HG03060 (cell line): ENCODE data around the gene GFPT1.

ENCODE experiments used
- ATAC-seq: cut with Tn5 transposase; IDR thresholded peaks from one replicate; pipeline ENCODE4 v1.9.1; 2021; ENCODE audit warnings: low read depth, moderate number of reproducible peaks; ENCODE audit not compliant: unreplicated experiment

GFPT1 gene

GRCh38 chr2:69296421-69296820 is 90.6 kb downstream of the GFPT1 start:
- no peak for ATAC-seq

DNA sequence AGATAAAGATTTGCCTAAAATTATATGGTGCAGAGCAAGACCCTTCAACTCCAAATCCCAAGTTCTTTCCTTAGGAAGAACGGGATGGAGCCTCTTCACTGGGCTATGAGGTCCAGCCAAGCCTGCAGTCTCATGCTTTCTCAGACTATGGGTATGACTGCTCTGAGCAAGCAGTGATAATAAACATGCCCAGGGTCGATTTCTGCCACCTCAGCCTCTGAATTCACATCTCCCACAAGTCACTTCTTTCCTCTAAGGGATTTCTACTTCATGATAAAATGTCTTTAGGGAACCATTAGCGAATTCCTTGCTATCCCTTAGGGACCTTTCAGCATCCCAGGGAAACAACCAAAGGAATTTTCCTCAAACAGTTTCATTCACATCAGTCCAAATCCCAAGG is 94.8 kb downstream of the GFPT1 start:
- no peak for ATAC-seq

DNA sequence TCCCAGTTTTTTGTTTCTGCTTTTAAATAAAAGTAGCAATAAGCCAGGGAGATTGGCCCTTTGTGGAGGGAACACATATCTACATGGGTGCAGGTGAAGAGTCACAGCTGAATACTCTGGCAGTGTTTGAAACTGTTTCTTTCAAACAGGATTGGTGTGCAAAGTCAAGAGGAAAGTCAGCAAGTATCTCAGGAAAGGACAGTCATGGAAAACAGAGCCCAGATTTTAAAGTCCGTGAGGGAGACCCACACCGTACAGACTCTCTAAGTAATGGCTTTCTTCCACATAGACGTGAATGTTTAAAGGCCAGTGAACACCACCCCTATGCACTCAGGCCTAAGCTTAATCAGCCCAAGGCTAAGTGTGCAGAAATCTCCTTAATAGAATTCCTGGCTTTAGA is 95.3 kb downstream of the GFPT1 start:
- no peak for ATAC-seq

DNA sequence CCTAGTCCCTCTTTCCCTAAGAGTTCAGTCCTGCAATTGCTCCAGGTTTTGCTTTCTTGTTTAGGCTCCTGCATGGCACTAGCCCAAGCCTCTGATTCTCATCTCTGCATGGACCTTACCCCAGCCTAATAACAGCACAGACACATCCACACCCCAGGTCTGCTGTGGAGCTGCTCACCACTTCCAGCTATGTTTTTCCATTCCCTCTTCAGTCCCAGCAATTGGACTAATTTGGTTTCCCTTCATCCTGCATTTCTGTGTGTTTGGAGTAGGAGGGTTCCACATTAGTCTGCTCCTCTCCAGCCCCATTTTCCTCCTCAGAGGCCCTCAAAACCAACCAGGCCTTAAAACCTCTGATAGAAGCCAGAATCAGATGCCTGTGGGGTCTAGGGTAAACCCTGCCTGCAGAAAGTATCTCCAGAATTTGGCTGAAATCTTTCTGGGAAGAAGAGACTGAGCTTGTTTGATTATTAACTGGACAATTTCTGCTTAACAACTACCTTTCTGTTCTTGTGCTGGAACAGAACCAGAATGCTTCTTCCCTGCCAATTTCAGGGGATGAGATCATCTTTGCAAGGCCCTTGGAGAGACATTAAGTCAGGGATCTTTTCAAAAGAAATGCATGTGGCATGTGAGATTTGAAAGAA is 95.9 kb downstream of the GFPT1 start:
- no peak for ATAC-seq

DNA sequence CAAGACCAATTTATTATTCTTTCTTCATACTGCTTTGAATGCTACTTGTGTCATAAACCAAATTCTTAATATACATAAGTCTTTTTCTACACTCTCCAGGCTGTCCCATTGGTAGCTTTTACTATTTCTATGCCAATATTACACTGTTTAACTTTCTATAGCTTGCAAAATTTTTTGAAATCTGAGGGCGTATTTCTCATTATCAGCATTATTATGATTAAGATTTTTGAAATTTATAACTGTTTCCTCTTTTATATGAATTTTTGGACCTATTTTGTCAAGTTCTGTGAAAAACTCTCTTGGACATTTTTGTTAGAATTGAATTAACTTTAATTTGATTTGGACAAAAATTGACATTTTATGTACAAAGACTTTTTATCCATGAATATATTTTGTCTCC is 98.6 kb downstream of the GFPT1 start:
- ATAC-seq: no peak

GRCh38 chr2:69287544-69287943 is 99.5 kb downstream of the GFPT1 start:
- no peak for ATAC-seq

DNA sequence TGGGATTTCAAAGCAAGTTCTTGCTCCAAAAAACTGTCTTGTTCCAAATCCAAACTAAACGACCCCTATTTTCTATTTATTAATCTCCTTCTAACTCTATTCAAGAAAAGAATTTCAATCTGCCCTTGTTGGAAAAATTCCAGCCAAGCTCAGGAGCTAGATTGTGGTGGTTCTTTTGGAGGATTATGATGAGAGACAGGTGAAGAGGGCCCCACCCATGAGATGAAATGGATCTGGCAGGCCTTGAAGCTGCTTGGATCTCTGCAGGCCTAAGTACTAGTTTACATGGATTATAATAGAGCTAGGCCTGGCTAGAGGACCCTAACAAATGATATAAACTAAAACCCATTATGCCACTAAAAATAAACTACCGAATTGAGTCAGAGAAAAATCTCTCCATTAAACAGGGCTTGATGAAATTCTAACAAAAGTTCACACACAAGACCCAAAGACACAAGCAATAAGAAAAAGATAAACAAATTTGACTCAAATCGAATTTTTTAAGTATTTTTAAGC is 101.6 kb downstream of the GFPT1 start:
- ATAC-seq: no peak

GRCh38 chr2:69280796-69281412 is 106.1 kb downstream of the GFPT1 start:
- ATAC-seq: no peak

DNA sequence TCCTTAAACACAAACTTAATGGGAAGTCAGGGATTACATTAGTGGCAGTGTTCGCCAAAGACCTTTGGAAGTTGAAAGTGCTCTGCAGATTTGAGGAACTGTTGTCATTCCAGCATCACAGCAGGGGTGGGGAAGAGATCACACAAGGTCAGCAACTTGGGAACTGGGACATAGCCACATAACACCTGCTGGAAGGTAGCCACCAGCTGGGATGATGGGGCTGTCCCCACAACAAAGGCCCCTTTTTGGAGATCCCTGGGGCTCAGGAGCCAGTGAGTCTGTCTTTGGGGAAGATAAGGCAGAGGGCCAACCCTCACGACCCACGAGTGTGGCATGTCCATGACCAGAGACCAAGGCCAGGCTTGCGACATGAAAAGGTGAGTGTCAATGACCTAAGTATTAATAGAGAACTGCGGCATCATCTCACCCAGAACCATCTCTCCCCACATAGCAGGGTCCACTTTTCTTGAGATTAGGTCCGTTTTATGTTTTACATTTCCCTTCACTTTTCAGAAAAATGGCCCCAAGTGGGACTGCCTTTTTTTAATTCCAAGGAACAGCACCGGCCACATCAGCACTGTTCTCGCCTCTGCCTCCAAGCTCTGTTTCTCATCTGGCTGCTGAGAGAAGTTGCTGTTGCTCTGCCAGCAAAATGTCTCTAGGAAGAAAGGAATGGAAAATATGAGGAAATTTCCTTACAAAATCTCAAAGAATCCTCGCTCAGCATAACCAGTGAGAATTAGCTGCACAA is 106.9 kb downstream of the GFPT1 start:
- ATAC-seq: no peak

DNA sequence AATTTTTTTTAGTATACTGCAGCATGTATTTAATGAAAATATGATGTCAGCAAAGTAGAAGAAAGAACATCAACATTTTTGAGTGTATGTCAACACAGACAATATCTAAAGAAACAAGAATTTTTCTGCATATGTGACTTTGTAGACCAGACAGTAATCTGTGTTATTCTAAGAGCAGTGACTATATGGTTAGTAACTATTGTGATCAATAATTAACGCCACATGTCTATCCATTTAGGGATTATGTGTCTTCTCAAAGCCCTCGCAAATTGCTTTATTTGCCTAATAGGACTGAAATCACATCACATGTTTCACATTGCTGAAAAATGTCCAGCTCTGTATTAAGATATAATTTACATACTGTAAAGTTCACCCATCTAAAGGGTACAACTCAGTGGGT is 107.8 kb downstream of the GFPT1 start:
- no peak for ATAC-seq

- ATAC-seq: no peak
Observed at GRCh38 chr2:69278366-69278765, 108.7 kb downstream of the GFPT1 start.

DNA sequence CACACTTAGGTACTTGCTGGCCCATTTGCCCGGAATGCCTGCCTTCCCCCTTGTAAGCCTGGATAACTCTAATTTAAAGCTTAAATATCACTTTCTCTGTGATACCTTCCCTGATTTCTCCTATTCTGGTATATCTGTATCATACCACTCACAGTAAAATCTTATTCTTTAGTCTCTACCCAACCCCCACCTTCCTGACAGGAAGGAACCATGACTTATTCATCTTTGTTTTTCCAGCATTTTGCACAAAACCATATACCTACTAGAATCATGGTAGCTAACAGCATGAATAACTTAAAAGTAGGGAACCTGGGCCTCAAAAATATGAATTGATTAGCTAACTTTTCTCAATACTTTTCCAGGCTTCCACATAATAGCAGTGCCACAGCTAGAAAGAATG is 111.5 kb downstream of the GFPT1 start:
- ATAC-seq: no peak

DNA sequence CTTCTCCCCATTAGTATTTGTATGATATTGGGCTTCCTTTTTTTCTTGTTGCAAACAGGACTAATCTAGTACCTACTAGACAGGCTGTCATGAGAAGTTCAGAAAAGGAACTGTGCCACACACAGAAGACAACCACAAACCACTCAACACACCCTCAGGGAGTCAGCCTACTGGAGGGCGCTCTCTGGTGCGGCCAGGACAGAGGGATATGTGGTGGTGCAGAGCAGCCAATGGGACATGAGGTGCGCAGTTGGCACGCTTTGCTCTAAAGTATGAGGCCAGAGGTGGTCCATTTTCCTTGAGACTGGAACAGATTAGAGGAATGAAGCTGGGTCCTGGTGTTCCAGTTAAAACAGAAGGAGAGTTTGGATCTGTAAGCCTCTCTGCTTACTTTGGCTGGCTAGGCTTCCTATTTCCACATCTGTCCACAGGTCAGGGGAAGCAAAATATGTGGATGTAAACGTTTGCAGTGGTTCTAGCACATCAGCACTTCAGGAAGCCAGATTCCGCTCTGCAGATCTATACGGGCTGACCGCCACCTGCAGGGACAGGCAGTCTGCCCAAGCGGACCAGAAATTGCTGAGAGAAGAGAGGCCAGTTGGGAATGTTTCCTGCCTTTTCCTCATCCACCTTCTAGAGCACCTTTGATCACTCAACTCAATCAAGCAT is 114.1 kb downstream of the GFPT1 start:
- no peak for ATAC-seq

- ATAC-seq: no peak
Observed at GRCh38 chr2:69271831-69272257, 115.2 kb downstream of the GFPT1 start.
